C4-2B (cell line): Measurements from ENCODE around the gene ATP1B3.
A peak's percentile ranks its signal among the peaks of the same experiment; 100 is the strongest.
"Not testable (repeated sequence)": the region's sequence is repeated elsewhere in the genome, so short reads cannot be mapped to it uniquely, and the experiment has no call there.

Source experiments
- H3K27ac ChIP-seq: fragments of 450-650 bp; 2 replicates; pipeline ENCODE4 v1.5.1; 2017
- CTCF ChIP-seq: fragments of 450-650 bp; conservative IDR thresholded peaks from 2 replicates; pipeline ENCODE4 v1.5.1; 2017; ENCODE audit warnings: mild to moderate bottlenecking
- ZFX ChIP-seq: fragments of 450-650 bp; IDR thresholded peaks from 2 replicates; pipeline ENCODE4 v1.6.1; 2017

ATP1B3 gene

GRCh38 chr3:141875893-141876380, 506 bp upstream of the ATP1B3 start:
- peak overlapping the region; percentile 97 for H3K27ac ChIP-seq

GRCh38 chr3:141876891-141877621, 613 bp downstream of the ATP1B3 start:
- TF ChIP-seq CTCF, result no peak
- TF ChIP-seq ZFX, result peak; percentile 93
- H3K27ac ChIP-seq, result peak overlapping the region; percentile 97

More at GRCh38 chr3:141875893-141876380, 506 bp upstream of the ATP1B3 start:
- no peak for TF ChIP-seq ZFX
- peak; percentile 35 for TF ChIP-seq CTCF

DNA sequence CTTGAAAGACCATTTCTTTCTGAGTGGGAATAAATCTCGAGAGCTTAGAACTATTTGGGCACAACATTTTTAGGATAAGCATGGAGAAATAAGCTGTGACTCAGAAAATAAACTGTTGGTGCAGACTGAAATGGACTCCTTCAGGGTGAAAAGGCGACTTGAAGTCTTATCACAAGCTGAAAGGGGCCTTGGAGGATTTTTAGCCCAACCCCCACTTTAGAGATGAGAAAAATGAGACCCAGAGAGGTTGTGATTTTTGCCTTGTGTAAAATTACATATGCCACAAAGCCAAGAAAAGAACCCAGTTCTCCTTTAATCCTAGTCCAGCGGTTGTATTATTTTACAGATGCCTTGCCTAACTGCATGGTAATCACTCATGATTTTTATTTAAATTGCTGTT, 1.5 kb downstream of the ATP1B3 start:
- TF ChIP-seq CTCF, result no peak
- no peak for TF ChIP-seq ZFX
- H3K27ac ChIP-seq, result no peak overlapping the region

- no peak overlapping the region for H3K27ac ChIP-seq
- TF ChIP-seq ZFX, result no peak
- no peak for TF ChIP-seq CTCF
Observed at GRCh38 chr3:141878326-141878725, 1.9 kb downstream of the ATP1B3 start.

GRCh38 chr3:141878817-141879216, 2.4 kb downstream of the ATP1B3 start:
- TF ChIP-seq CTCF (no peak), ZFX (no peak)
- no peak overlapping the region for H3K27ac ChIP-seq

- TF ChIP-seq ZFX (no peak), CTCF (no peak)
- no peak overlapping the region; the same call in 1 of the 2 replicates for H3K27ac ChIP-seq
Observed at GRCh38 chr3:141881702-141882101, 5.3 kb downstream of the ATP1B3 start.

- no peak for TF ChIP-seq ZFX
- TF ChIP-seq CTCF, result no peak
- H3K27ac ChIP-seq, result no peak overlapping the region
Observed at GRCh38 chr3:141887051-141887450, 10.6 kb downstream of the ATP1B3 start.

GRCh38 chr3:141888548-141888947, 12.1 kb downstream of the ATP1B3 start:
- not testable (repeated sequence) for H3K27ac ChIP-seq
